Osteoblast (primary cell): ENCODE measurements around the gene INSIG1. TPM values are rescaled to one million over a fixed set of nuclear protein-coding genes. Genes with fewer than 3 reads are reported as not detected.

Experiments
- DNase-seq: peaks from one replicate; pipeline ENCODE4 v3.0.0; 2011; ENCODE audit warnings: low spot score, mixed read lengths; ENCODE audit not compliant: insufficient read length; ENCODE audit errors: missing footprints
- H2AFZ ChIP-seq: 2 replicates; pipeline ENCODE4 v1.6.0; 2011; ENCODE audit warnings: mild to moderate bottlenecking, low read length
- H3K27ac ChIP-seq: 2 replicates; pipeline ENCODE4 v1.5.1; 2011; ENCODE audit warnings: mild to moderate bottlenecking, low read depth, low read length, moderate library complexity
- H3K27me3 ChIP-seq: 2 replicates; pipeline ENCODE4 v1.6.0; 2012; ENCODE audit warnings: mild to moderate bottlenecking, control low read depth, inconsistent platforms, low read length, moderate library complexity; ENCODE audit not compliant: insufficient read depth
- H3K36me3 ChIP-seq: 2 replicates; pipeline ENCODE4 v1.5.1; 2011; ENCODE audit warnings: mild to moderate bottlenecking, low read length, control low read depth, moderate library complexity; ENCODE audit not compliant: insufficient read depth
- H3K4me1 ChIP-seq: 2 replicates; pipeline ENCODE4 v1.5.1; 2011; ENCODE audit warnings: mild to moderate bottlenecking, low read length, control low read depth, moderate library complexity; ENCODE audit not compliant: insufficient read depth
- H3K4me2 ChIP-seq: 2 replicates; pipeline ENCODE4 v1.6.0; 2011; ENCODE audit warnings: mild to moderate bottlenecking, low read length; ENCODE audit not compliant: insufficient read depth
- H3K4me3 ChIP-seq: fragments of 200-600 bp; sonication (generic); 3 replicates; pipeline ENCODE4 v1.5.1; 2012; ENCODE audit warnings: mild to moderate bottlenecking, low read length, inconsistent platforms; ENCODE audit not compliant: insufficient read depth
- H3K79me2 ChIP-seq: 2 replicates; pipeline ENCODE4 v1.6.0; 2012; ENCODE audit warnings: mild to moderate bottlenecking, low read length, control low read depth, inconsistent platforms; ENCODE audit not compliant: insufficient read depth
- H3K9me3 ChIP-seq: 2 replicates; pipeline ENCODE4 v1.5.1; 2011; ENCODE audit warnings: low read depth, low read length, control low read depth
- H4K20me1 ChIP-seq: 2 replicates; pipeline ENCODE4 v1.6.0; 2012; ENCODE audit warnings: mild to moderate bottlenecking, low read length, control low read depth; ENCODE audit not compliant: insufficient read depth
- CTCF ChIP-seq: IDR thresholded peaks from 2 replicates; pipeline ENCODE4 v1.5.1; 2011; ENCODE audit warnings: mild to moderate bottlenecking, low read depth, low read length, moderate library complexity; ENCODE audit errors: extremely low read depth
- total RNA-seq: library from RNA; depleted of rRNA; stranded (reverse); fragments of >200 nt; gene quantifications from 2 replicates; pipeline ENCODE4 v1.2.3, GENCODE V29; 2012

The INSIG1 gene
- total RNA-seq, 1 donor = 835 TPM

- no peak overlapping the region for H3K27ac ChIP-seq
- H3K79me2 ChIP-seq = no peaks in the 10 kb centered on the region
- H3K4me3 ChIP-seq = no peak overlapping the region
- H2AFZ ChIP-seq = no peak overlapping the region
- no peak overlapping the region for H3K4me2 ChIP-seq
- no peaks in the 10 kb centered on the region for H4K20me1 ChIP-seq
- H3K27me3 ChIP-seq = no peaks in the 10 kb centered on the region
- H3K36me3 ChIP-seq = no peaks in the 10 kb centered on the region
- peak; percentile 79 for DNase-seq
- no peaks in the 10 kb centered on the region for H3K9me3 ChIP-seq
- no peak for TF ChIP-seq CTCF
- H3K4me1 ChIP-seq = peaks cover 21% of the 10 kb centered on the region
Observed at GRCh38 chr7:155259866-155260497, 37.7 kb upstream of the INSIG1 start.

GRCh38 chr7:155260498-155260872, 37.2 kb upstream of the INSIG1 start:
- TF ChIP-seq CTCF = no peak

GRCh38 chr7:155261031-155261985, 36.4 kb upstream of the INSIG1 start:
- Histone ChIP-seq H2AFZ (no peak overlapping the region), H3K36me3 (no peaks in the 10 kb centered on the region), H3K4me2 (no peak overlapping the region), H3K9me3 (no peaks in the 10 kb centered on the region), H3K27me3 (no peaks in the 10 kb centered on the region), H3K4me1 (peaks cover 21% of the 10 kb centered on the region), H3K27ac (no peak overlapping the region), H3K79me2 (no peaks in the 10 kb centered on the region), H4K20me1 (no peaks in the 10 kb centered on the region), H3K4me3 (no peak overlapping the region)
- TF ChIP-seq CTCF = no peak
- peak; percentile 58 for DNase-seq

More at GRCh38 chr7:155260498-155260872, 37.2 kb upstream of the INSIG1 start:
- peak; percentile 29 for DNase-seq
- Histone ChIP-seq H3K36me3 (no peaks in the 10 kb centered on the region), H3K9me3 (no peaks in the 10 kb centered on the region), H3K79me2 (no peaks in the 10 kb centered on the region), H3K4me1 (peaks cover 21% of the 10 kb centered on the region), H3K27me3 (no peaks in the 10 kb centered on the region), H3K27ac (no peak overlapping the region), H3K4me2 (no peak overlapping the region), H3K4me3 (no peak overlapping the region), H4K20me1 (no peaks in the 10 kb centered on the region), H2AFZ (no peak overlapping the region)

- H3K4me3 ChIP-seq = no peak overlapping the region
- no peaks in the 10 kb centered on the region for H3K36me3 ChIP-seq
- DNase-seq = no peak
- H3K27ac ChIP-seq = no peak overlapping the region
- no peaks in the 10 kb centered on the region for H3K27me3 ChIP-seq
- no peaks in the 10 kb centered on the region for H3K9me3 ChIP-seq
- no peak overlapping the region for H3K4me2 ChIP-seq
- no peak for TF ChIP-seq CTCF
- H2AFZ ChIP-seq = no peak overlapping the region
- H4K20me1 ChIP-seq = no peaks in the 10 kb centered on the region
- no peaks in the 10 kb centered on the region for H3K79me2 ChIP-seq
- peaks cover 15% of the 10 kb centered on the region for H3K4me1 ChIP-seq
Observed at GRCh38 chr7:155262031-155262430, 35.6 kb upstream of the INSIG1 start.
